Stimulated activated naive B cell treated with anti-CD40 and anti-IgM and Interleukin-4, amounts not matched to agents 10 μg/mL and 1 μg/mL and 100 μg/mL, for 72 hours (primary cell): ENCODE measurements around the gene PTPRH.

Source experiments
- ATAC-seq, 2 donors: fragments of 150-1000 bp; cut with Tn5 transposase; replicated peaks; 2 replicates each; pipeline ENCODE4 v1.10.0; 2021; ENCODE audit warnings: moderate library complexity in 1 of 2
- DNase-seq: peaks from one replicate; pipeline ENCODE4 v3.0.0; 2021
- H3K27ac Mint-ChIP-seq: one replicate; pipeline ENCODE4 v1.8.0; 2022; ENCODE audit warnings: mild to moderate bottlenecking, mixed read lengths
- H3K27me3 Mint-ChIP-seq, 2 donors: one replicate each; pipeline ENCODE4 v1.8.0; 2022; ENCODE audit warnings: mixed read lengths in 2 of 2
- H3K36me3 Mint-ChIP-seq, 2 donors: one replicate each; pipeline ENCODE4 v1.8.0; 2022; ENCODE audit warnings: mixed read lengths in 2 of 2, mild to moderate bottlenecking in 1 of 2
- H3K4me1 Mint-ChIP-seq, 2 donors: one replicate each; pipeline ENCODE4 v1.8.0; 2022; ENCODE audit warnings: mixed read lengths in 2 of 2, mild to moderate bottlenecking in 1 of 2
- H3K4me3 Mint-ChIP-seq, 2 donors: one replicate each; pipeline ENCODE4 v1.8.0; 2022; ENCODE audit warnings: mild to moderate bottlenecking in 2 of 2, mixed read lengths in 2 of 2, moderate library complexity in 1 of 2
- H3K9me3 Mint-ChIP-seq, 2 donors: one replicate each; pipeline ENCODE4 v1.8.0; 2022; ENCODE audit warnings: mixed read lengths in 2 of 2, mild to moderate bottlenecking in 1 of 2

Gene PTPRH, protein sequence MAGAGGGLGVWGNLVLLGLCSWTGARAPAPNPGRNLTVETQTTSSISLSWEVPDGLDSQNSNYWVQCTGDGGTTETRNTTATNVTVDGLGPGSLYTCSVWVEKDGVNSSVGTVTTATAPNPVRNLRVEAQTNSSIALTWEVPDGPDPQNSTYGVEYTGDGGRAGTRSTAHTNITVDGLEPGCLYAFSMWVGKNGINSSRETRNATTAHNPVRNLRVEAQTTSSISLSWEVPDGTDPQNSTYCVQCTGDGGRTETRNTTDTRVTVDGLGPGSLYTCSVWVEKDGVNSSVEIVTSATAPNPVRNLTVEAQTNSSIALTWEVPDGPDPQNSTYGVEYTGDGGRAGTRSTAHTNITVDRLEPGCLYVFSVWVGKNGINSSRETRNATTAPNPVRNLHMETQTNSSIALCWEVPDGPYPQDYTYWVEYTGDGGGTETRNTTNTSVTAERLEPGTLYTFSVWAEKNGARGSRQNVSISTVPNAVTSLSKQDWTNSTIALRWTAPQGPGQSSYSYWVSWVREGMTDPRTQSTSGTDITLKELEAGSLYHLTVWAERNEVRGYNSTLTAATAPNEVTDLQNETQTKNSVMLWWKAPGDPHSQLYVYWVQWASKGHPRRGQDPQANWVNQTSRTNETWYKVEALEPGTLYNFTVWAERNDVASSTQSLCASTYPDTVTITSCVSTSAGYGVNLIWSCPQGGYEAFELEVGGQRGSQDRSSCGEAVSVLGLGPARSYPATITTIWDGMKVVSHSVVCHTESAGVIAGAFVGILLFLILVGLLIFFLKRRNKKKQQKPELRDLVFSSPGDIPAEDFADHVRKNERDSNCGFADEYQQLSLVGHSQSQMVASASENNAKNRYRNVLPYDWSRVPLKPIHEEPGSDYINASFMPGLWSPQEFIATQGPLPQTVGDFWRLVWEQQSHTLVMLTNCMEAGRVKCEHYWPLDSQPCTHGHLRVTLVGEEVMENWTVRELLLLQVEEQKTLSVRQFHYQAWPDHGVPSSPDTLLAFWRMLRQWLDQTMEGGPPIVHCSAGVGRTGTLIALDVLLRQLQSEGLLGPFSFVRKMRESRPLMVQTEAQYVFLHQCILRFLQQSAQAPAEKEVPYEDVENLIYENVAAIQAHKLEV

DNA sequence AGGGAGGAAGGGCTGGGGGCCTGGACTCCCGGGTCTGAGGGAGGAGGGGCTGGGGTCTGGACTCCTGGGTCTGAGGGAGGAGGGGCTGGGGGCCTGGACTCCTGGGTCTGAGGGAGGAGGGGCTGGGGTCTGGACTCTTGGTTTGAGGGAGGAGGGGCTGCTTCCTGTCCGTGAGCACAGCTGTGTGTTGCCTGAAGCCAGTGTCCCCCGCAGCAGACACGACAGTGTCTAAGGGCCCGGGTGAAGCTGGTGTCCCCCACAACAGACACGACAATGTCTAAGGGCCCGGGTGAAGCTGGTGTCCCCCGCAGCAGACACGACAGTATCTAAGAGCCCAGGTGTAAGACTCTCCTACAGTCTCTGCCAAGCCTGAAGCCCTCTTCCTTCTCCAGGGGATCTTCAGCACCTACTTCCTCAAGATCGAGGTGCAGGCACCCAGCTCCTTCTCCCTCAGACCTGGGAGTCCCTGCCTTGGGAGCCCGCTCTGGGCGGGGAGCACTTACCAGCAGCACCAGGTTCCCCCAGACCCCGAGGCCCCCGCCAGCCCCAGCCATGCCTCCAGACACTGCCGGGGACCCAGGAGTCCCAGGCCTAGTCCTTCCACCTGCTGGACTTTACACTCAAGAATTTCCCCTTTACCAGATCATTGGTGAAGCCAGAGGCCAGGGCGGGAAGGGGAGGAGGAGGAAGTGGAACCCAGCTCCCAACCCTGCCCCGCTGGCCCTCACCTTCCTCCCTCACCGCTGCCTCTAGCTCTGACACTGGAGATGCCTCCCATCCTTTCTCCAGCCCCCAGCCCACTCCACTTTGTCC is at the start of gene PTPRH:
Gene PTPRH (minus strand): TSS at position 622 of the 813 bp plus-strand sequence. CDS start 68 bp downstream, at position 554.
- no peak within 1 kb of the TSS for H3K4me3 Mint-ChIP-seq
- H3K27ac Mint-ChIP-seq, result no peak within 1 kb of the TSS
- no peak for ATAC-seq
- H3K27me3 Mint-ChIP-seq, result peaks cover 45 to 61% of the 10 kb centered on the region in 2 donors
- peaks cover 6% of the 10 kb centered on the region in 2 donors for H3K36me3 Mint-ChIP-seq
- H3K9me3 Mint-ChIP-seq, result peaks cover 6 to 12% of the 10 kb centered on the region in 2 donors
- peaks cover 3 to 9% of the 10 kb centered on the region in 2 donors for H3K4me1 Mint-ChIP-seq
- DNase-seq, result no peak

DNA sequence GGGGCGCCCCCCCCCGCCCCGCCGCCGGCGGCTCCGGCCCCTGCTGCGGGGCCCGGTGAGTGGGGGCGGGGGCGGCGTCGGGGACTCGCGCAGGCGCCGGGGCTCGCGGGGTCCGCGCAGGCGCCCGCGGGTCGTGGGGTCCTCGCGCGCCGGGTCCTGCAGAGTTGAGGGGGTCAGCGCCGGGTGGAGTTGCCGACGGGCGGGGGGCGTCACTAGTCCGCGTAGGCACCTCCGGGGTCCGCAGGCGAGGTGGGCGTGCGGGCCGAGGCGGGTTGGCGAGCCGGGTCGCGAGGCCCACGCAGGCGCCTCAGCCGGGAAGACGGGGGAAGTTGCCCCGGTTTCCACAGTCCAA is 49.2 kb upstream of the PTPRH start:
- Mint-ChIP-seq H3K9me3 (no peaks in the 10 kb centered on the region), H3K4me1 (peaks cover 30 to 59% of the 10 kb centered on the region in 2 donors), H3K27ac (peak overlapping the region; percentile 98), H3K4me3 (peak overlapping the region; percentile 77 to 98), H3K27me3 (no peaks in the 10 kb centered on the region), H3K36me3 (peaks cover 40 to 48% of the 10 kb centered on the region in 2 donors)
- DNase-seq (peak; percentile 38), ATAC-seq (peak; percentile 7 to 10)

DNA sequence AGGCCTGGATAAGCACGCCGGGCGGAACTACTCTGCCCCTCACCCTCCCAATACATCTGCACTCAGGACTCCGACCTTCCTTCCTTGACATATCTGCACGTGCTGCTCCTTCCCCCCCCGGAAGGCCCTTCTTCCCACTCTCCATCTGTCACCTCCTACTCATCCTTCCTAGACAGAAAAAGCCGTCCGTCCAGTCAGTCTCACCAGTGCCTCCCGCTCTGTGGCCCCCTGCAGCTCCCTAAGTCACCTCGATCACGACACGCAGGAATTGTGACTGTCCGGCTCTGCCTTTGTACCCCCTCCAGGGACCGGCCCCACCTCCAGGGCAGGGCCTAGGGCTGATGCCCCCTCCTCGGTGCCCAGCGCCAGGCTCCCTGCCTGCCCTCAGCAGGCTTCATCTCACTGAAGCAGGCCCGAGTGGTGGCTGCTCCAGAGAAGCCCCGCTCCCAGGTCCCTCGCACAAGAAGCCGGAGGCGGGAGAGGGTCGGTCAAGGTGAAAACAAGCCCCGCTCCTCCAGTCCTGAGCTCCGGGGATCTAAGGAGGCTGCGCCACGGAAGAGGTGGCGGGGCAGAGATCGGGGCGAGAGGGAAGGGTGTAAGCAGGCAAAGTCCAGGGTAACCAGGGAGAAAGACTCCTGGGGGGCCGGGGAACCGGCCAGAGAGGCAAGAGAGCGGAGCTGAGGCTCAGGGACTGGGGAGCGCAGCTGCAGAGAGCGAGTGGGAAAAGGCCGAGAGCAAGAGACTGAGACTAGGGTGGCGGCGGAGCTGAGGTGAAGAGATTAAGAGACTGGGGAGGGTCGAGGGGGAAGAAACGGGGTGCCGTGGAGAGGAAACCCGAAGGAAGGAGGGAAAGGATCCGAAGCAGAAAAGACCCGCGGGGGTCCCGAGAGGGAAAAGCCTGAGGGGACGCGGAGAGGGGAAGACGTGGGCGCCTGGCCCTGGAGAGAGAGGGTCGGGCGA is 48.4 kb upstream of the PTPRH start:
- H3K27me3 Mint-ChIP-seq, result no peaks in the 10 kb centered on the region
- DNase-seq (no peak), ATAC-seq (no peak)
- no peaks in the 10 kb centered on the region for H3K9me3 Mint-ChIP-seq
- H3K36me3 Mint-ChIP-seq, result peaks cover 36 to 48% of the 10 kb centered on the region in 2 donors
- H3K27ac Mint-ChIP-seq, result peak overlapping the region; percentile 96
- peak overlapping the region; percentile 95 to 98 for H3K4me3 Mint-ChIP-seq
- peaks cover 38 to 66% of the 10 kb centered on the region in 2 donors for H3K4me1 Mint-ChIP-seq

DNA sequence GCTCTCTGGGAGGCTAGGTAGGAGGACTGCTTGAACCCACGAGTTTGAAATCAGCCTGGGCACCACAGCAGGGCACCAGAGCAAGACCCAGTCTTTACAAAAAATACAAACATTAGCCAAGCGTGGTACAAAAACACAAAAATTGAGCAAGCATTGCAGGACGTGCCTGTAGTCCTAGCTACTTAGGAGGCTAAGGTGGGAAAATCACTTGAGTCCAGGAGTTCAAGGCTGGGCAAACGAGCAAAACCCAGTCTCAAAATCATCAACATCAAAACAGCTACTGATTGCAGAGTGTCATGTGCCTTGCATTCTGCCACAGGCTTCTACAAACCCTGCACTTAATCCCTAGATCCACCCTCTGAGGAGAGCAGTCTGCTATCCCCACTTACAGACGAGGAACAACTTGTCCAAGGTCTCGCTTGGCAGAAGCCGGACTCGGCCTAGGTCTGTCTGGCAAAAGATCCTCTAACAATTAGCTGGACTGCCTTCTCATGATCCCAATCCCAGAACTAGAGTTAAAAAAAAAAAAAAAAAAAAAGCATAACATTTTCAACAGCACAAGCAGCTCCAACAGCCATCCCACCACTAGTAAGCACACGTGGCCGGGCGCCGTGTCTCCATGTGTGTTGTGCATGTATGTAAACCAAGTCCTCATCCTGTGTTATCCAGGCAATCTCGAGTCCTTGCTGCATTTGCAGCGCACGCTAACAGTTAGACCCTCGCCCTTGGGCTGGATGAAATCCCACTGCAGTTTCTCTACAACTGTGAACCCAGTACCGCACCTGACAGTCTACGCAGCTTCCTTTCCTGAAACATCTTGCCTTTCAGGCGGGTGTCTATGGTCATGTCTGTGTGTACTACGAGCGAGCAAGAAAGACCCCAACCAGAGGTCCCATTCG is 47.5 kb upstream of the PTPRH start:
- Mint-ChIP-seq H3K27me3 (no peaks in the 10 kb centered on the region), H3K4me1 (peaks cover 41 to 75% of the 10 kb centered on the region in 2 donors), H3K36me3 (peaks cover 28 to 43% of the 10 kb centered on the region in 2 donors), H3K9me3 (no peaks in the 10 kb centered on the region), H3K4me3 (peak overlapping the region; percentile 95 to 98), H3K27ac (peak overlapping the region; percentile 96)
- no peak for DNase-seq
- ATAC-seq, result no peak

DNA sequence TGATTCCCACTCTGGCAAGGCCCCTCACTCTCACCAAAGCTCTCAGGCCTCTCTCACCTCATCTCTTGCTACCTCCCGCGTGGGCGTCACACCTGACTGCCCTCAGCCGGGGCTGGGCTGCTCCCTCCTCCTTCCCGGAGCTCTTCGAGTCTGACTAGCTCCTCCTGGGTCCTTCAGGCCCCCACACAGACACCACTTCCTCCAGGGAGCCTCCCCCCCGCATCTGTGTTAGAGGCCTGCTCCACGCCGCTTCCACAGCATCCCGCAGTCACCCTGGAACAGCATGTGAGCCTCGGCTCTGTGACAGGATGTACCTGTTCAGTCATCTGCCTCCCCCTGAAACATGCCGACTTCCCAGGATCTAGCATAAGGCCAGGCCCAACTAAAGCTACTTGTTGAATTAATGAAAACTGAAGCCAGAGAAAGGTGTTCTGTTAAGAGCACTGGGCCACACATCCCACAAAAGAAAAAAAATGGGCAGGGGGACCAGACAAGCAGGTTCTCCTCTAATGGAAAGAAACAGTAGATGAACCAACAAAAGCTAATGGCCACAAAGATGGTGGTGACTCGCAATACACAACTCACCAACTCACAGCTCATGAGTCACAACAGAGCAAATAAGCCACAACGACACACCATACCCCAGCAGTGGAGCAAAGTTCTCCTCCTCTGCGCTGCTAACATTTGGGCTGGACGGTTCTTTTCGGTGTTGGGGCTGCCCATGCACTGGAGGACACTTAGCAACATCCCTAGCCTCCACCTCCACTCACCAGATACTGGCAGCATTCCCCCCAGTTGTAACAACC is 46.5 kb upstream of the PTPRH start:
- Mint-ChIP-seq H3K27ac (peak overlapping the region; percentile 96), H3K9me3 (no peaks in the 10 kb centered on the region), H3K27me3 (no peaks in the 10 kb centered on the region), H3K4me3 (peak overlapping the region; percentile 95 to 98), H3K4me1 (peaks cover 50 to 85% of the 10 kb centered on the region in 2 donors), H3K36me3 (peaks cover 29 to 48% of the 10 kb centered on the region in 2 donors)
- ATAC-seq, result no peak
- peak; percentile 43 for DNase-seq

DNA sequence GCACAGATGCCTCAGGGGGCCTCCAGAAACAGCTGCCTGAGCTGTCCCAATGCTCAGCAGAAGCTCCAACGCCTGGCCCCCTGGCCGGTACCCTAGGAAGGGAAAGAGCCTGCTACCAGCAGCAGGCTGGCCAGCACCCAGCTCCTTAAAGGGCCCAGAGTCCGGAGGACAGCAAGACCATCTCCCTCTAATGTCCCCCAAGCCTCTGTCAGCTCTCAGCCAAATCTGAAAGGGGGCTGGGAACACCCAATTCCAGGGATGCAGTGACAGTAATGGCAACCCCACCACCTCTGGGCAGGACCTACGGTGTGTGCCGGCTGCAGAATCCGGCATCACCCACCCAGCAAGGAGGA is 45.3 kb upstream of the PTPRH start:
- DNase-seq, result no peak
- Mint-ChIP-seq H3K4me1 (peaks cover 52 to 89% of the 10 kb centered on the region in 2 donors), H3K4me3 (peak overlapping the region; percentile 95 to 98), H3K27ac (peak overlapping the region; percentile 96), H3K36me3 (peaks cover 32 to 51% of the 10 kb centered on the region in 2 donors), H3K9me3 (no peaks in the 10 kb centered on the region), H3K27me3 (no peaks in the 10 kb centered on the region)
- ATAC-seq, result no peak

DNA sequence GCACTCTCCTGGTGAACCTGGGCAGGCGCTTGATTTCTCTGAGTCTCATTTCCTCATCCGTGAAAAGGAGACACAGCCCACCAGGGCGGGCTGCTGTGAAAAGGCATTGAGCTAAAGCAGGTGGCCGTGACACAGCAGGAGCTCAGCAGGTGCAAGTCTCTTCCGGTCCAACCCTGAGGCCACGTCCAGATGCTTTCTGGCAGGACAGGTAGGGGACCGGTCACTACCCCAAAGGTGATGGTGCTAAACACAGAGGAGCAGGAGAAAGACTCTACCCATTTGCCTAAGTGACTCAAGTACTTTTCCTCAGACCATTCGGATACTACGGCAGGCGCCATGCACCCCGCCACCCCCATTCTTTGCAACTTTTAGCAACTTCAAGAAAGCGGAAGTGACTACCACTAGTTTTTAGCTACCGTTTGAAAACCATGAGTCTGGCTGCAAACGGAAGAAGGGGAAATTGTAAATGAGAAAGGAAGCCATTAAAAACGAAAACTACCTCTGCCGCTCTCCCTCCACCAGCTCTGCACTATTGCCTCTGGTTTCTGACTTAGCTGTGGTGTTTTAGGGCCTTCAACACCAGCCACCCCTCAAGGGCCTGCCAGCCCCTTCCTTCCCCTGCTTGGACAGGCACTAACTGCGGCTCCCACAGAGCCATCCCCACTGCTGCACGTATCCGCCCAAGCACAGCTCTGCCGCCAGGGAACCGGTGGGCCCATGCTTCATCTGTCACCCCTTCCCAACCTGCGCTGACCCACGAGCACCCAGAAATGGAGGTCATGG is 44.7 kb upstream of the PTPRH start:
- no peaks in the 10 kb centered on the region for H3K27me3 Mint-ChIP-seq
- peak; percentile 59 to 73 for ATAC-seq
- peaks cover 54 to 88% of the 10 kb centered on the region in 2 donors for H3K4me1 Mint-ChIP-seq
- H3K9me3 Mint-ChIP-seq, result no peaks in the 10 kb centered on the region
- peaks cover 32 to 51% of the 10 kb centered on the region in 2 donors for H3K36me3 Mint-ChIP-seq
- peak overlapping the region; percentile 95 to 98 for H3K4me3 Mint-ChIP-seq
- H3K27ac Mint-ChIP-seq, result peak overlapping the region; percentile 96
- peak; percentile 74 for DNase-seq

DNA sequence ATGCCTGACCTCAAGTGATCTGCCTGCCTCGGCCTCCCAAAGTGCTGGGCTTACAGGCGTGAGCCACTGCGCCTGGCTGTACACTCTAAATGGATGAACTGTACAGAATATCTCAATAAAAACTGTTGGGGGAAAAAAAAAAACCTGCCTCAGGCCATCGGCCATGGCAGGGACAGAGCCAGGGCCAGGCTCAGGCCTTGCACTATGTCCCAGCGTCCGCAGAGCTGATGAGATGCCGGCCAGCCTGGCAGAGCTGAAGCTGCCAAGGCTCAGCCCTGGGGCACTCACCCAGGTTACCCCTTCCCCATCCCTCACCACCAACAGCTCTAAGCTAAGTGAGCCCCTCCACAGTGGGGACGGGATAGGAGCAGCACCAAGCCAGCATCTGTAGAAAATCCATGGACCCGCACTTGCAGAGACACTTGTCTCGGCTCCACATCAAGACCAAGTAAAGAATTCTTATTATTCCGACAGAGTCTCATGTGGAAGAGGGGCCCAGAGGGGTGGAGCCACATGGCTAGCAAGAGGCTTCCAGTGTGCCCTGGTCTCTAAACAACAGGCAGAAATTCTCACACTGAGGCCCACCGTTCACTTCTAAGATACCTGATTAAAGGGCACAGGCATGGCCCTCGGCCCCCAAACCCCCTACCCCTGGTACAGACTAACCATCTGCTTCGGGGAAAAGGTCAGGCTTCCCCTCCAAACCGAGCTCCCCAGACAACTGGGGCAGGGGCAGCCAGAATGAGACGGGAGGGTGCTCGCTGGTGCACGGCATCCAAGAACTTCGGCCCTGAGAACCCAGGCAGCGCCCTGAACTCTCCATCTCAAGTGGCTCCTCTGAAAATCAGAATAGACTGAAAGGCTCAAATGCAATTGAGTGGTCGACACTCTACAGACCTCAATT is 43.7 kb upstream of the PTPRH start:
- H3K36me3 Mint-ChIP-seq, result peaks cover 33 to 52% of the 10 kb centered on the region in 2 donors
- H3K4me3 Mint-ChIP-seq, result peak overlapping the region; percentile 95 to 98
- no peaks in the 10 kb centered on the region for H3K27me3 Mint-ChIP-seq
- peaks cover 61 to 97% of the 10 kb centered on the region in 2 donors for H3K4me1 Mint-ChIP-seq
- no peak for DNase-seq
- peak overlapping the region; percentile 96 for H3K27ac Mint-ChIP-seq
- no peaks in the 10 kb centered on the region for H3K9me3 Mint-ChIP-seq
- ATAC-seq, result no peak

DNA sequence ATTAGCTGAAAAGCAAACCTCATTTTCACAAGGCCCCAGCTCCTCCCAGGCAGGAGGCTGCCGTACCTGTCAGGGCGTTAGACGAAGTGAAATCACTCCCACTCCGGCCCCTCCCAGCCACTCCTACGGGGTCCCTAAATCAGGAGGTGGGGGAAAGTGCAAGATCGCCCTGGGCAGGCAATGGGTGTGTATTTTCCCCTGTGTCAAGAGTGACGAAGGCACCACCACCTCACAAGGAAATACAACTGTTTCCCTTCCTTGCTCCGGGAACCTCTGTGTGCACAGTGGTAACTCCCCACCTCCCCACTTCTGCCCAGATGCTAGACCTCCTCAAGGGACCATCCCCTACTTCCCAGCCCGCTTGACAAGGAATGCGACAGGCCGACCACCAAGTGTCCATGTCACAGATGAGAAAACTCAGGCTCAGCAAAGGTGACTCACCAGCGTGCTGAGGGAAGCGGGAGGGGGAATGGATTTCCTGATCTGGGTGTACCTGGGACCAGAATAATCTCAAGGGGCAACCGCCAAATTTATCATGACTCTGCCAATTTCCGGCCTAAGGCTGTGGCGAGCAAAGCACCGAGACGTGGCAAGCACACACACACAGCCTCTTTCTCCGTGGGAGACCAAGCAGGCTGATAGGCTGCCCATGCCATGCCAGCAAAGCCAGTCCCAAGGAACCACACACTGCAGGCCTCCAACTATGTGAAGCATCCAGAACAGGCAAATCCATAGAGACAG is 42.2 kb upstream of the PTPRH start:
- H3K4me1 Mint-ChIP-seq, result peaks cover 55 to 92% of the 10 kb centered on the region in 2 donors
- ATAC-seq (peak; percentile 38 to 53), DNase-seq (peak; percentile 57)
- peak overlapping the region; percentile 85 to 98 for H3K4me3 Mint-ChIP-seq
- H3K27me3 Mint-ChIP-seq, result no peaks in the 10 kb centered on the region
- no peaks in the 10 kb centered on the region for H3K9me3 Mint-ChIP-seq
- peak overlapping the region; percentile 98 for H3K27ac Mint-ChIP-seq
- H3K36me3 Mint-ChIP-seq, result peaks cover 22 to 39% of the 10 kb centered on the region in 2 donors
